HT1080 (cell line): ENCODE measurements around the gene FBXO48. TPM values are rescaled to one million over a fixed set of nuclear protein-coding genes. Genes with fewer than 3 reads are reported as not detected.

Experiments used
- DNase-seq: peaks from one replicate; pipeline ENCODE4 v3.0.0-alpha.2; 2015; ENCODE audit warnings: low read depth
- total RNA-seq: library from RNA; depleted of rRNA; stranded (reverse); fragments of >200 nt; shearing (Covaris generic); gene quantifications from 2 replicates; pipeline ENCODE4 v1.2.3, GENCODE V29; 2014; rRNA removed

The FBXO48 gene
- total RNA-seq, 1 experiment from 2014 or later, result 0.63 TPM

DNA sequence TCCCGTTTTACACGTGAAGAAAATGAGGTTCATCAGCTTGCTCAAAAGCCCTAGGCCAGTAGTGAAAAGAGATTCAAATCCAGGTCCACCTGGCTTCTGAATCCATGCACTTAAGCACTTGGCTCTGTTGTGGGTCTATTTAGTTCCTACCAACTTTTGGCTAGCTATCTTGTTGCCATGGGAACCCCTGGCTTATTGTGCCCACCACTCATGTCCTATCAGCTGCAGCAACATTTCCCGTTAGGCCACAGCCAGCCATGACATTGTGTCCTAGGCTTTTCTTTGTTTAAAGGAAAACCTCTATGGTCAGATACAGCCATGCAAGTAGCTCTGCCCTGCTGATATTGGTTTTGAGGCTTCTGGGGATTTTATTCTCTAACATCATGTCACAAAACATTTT, 52.2 kb downstream of the FBXO48 start:
- no peak for DNase-seq

GRCh38 chr2:68414452-68414851, 52.6 kb downstream of the FBXO48 start:
- DNase-seq, result no peak

DNA sequence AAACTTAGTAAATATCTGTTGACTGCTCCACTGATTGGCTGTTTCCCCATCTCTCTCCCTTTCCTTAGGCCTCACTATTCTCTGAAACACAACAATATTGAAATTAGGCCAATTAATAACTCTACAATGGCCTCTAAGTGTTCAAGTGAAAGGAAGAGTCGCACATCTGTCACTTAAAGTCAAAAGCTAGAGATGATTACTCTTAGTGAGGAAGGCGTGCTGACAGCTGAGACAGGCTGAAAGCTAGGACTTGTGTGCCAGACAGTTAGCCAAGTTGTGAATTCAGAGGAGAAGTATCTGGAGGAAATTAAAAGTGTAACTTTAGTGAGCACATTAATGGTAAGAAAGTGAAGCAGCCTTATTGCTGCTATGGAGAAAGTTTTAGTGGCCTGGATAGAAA, 53.6 kb downstream of the FBXO48 start:
- no peak for DNase-seq

GRCh38 chr2:68412127-68412819, 54.8 kb downstream of the FBXO48 start:
- no peak for DNase-seq

DNA sequence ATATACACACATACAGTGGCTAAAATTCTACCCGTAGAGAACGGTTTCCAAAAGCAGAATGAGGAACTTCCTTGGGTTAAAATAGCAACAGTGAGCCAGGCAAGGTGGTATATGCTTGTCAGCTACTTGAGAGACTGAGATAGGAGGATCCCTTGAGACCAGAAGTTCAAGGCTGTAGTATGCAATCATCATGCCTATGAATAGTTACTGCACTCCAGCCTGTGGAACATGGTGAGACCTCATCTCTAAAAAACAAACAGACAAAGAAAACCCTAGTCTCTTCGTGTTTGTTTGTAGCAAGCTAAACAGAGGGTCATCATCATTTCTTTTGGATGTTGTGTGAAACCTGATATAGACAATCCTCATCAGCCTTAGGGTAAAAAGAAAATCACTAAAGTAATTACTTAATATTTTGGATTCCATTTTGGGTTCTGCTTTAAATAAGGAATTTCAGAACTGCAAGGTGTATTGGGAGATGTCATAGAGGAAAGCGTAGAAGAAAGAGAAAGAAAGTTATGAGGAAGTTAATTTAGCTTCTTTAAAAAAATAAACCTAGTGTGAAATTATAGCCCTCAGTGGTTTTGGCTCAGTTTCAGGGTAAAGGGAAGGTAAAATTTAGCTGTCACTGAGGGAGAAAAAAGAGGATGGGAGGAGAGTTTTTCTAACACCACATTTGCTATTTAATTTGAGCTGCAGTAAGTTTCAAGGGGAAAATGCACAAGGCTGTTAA, 55.5 kb downstream of the FBXO48 start:
- DNase-seq, result no peak

Other genes with a start within 250 kb of the FBXO48 start
- 13.1 and 22.4 TPM in 2 replicates for gene PPP3R1, start 214.8 kb downstream of the FBXO48 start, total RNA-seq
- gene CNRIP1, start 147.3 kb downstream of the FBXO48 start, total RNA-seq, result 50.4 and 69.7 TPM in 2 replicates
- not detected in 2 replicates for gene PLEK, start 102.0 kb downstream of the FBXO48 start, total RNA-seq
- gene APLF, start 291 bp upstream of the FBXO48 start, total RNA-seq, result 0.53 and 0.58 TPM in 2 replicates
- not detected in 2 replicates for gene PROKR1, start 176.3 kb upstream of the FBXO48 start, total RNA-seq